ENCODE measurements around the gene TMEM132A. TPM values are rescaled to one million over a fixed set of nuclear protein-coding genes. Genes with fewer than 3 reads are reported as not detected.

The TMEM132A gene
- total RNA-seq, 1 experiment from 2014 or later, result 95.5 TPM

DNA sequence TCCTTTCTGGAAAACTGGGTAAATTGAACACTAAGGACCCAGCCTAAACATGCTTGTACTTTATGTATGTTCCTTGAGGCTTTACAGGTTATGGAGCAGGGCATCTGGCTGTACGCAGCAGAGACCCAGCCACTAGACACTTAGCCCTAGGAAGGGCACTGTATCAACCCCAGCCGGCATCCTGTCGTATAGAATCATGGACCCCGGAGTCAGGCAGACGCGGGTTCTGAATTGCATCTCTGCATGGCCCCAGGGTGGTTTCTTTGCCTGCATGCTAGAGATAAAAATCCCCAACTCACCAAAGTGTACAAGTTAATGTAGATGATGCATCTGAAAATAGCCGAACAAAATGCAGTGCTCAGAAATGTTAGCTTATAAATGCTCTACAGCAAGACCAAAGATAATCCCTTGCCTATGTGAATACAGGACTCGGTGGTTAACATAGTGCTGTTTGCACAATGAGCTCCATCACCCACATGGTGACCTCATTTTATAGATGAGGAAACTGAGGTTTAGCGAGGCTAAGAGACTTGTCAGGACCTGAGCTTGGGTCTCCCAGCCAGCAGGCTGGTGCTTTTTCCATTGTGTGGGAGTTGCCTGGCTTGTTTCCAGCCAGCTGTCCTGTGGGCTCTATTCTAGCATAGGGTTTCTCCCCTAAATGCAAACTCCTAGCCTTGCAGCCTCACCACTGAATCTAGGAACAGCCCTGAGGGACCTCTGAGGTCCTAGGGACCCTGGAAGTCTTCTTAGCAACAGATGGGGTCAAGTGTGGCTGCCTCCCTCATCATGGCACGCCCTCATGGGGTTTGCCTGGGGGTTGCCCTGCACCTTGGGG, 54.5 kb downstream of the TMEM132A start:
- no peak overlapping the region for H3K4me3 Mint-ChIP-seq
- H3K79me1 ChIP-seq (ENCODE audit: insufficient read depth, low read depth, low read length, poor library complexity, severe bottlenecking), result no peaks in the 10 kb centered on the region

More for the DNA sequence above, 54.5 kb downstream of the TMEM132A start:
- Histone ChIP-seq H3K18ac (ENCODE audit: insufficient read length, low read depth, low read length) (no peak overlapping the region), H3K79me2 (ENCODE audit: insufficient read depth, low read length) (no peaks in the 10 kb centered on the region), H2BK5ac (ENCODE audit: insufficient read length, low read length) (no peak overlapping the region), H3K27me3 (ENCODE audit: insufficient read depth, low read length) (no peaks in the 10 kb centered on the region; the same call in 1 of the 2 replicates), H2BK20ac (ENCODE audit: low read depth, low read length, poor library complexity, severe bottlenecking) (no peak overlapping the region), H3K4ac (ENCODE audit: low read depth, low read length) (no peak overlapping the region), H3T11ph (ENCODE audit: low read length) (no peak overlapping the region), H4K5ac (ENCODE audit: insufficient read length, low read depth, low read length) (no peak overlapping the region), H4K20me1 (ENCODE audit: control insufficient read depth, insufficient read depth, insufficient read length) (no peaks in the 10 kb centered on the region), H2BK15ac (ENCODE audit: low read depth, low read length) (no peak overlapping the region), H3K23me2 (ENCODE audit: insufficient read length, low read depth, low read length, poor library complexity, severe bottlenecking) (no peaks in the 10 kb centered on the region), H3K4me1 (ENCODE audit: insufficient read depth, low read length) (no peaks in the 10 kb centered on the region), H3K27ac (ENCODE audit: insufficient read length, low read depth, low read length) (no peak overlapping the region), H4K91ac (ENCODE audit: insufficient read length, low read depth, low read length) (no peak overlapping the region), H3K14ac (ENCODE audit: insufficient read depth, low read length) (no peak overlapping the region; the same call in 1 of the 2 replicates), H2BK12ac (ENCODE audit: insufficient read length, low read depth, low read length) (no peak overlapping the region), H2BK120ac (ENCODE audit: low read depth, low read length, poor library complexity, severe bottlenecking) (no peak overlapping the region), H3K4me2 (ENCODE audit: insufficient read depth, insufficient read length, low read length) (no peak overlapping the region), H2AFZ (ENCODE audit: low read length) (no peak overlapping the region), H2AK5ac (ENCODE audit: insufficient read length, low read length) (no peak overlapping the region), H3K56ac (ENCODE audit: insufficient read length, low read depth, low read length) (no peak overlapping the region), H3K9me3 (ENCODE audit: control insufficient read depth, low read depth, low read length) (no peaks in the 10 kb centered on the region), H4K8ac (replicated peaks; ENCODE audit: insufficient read length, low read depth, low read length) (no peak overlapping the region), H3K9ac (ENCODE audit: extremely low read depth, insufficient read length, low read length) (no peak overlapping the region), H3K23ac (ENCODE audit: insufficient read length, low read depth, low read length) (no peak overlapping the region)
- WGBS (ENCODE audit: extremely low coverage, insufficient read length, low lambda C conversion rate), result no CpG with 5 or more reads among the region's 10 CpGs
- Mint-ChIP-seq H3K27ac (no peak overlapping the region), H3K27me3 (ENCODE audit: low read depth) (peaks cover 8% of the 10 kb centered on the region), H3K36me3 (ENCODE audit: insufficient read depth in 1 of 3, low read depth in 3 of 3) (no peaks in the 10 kb centered on the region), H3K9me3 (no peaks in the 10 kb centered on the region), H3K4me1 (0 out of 4 replicates have a peak, but pooled peaks cover 2% of the 10 kb centered on the region in 2 experiments)
- no peak for DNase-seq
- no peak for TF ChIP-seq CTCF (conservative IDR thresholded peaks at IDR 0.05)
